ENCODE measurements around the gene TMEM184A.

The TMEM184A gene

DNA sequence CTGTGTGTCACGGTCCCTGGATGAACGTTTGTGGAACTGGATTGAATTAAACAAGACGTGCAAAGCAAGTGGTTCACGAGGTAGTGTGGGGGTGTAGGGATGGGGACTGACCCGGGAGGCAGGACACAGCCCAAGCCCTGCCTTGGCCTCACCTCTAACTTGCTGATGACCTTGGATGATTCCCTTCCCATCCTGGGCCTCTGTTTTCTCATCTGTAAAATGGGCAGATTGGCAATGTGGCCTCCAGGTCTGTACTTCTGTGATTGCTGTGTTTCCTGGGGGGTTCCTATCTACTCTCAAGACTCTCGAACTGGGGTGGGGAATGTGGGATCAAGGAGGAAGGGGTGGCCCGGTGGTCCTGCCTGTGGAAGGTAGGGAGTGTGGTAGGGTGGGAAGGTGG lies 19.8 kb upstream of the TMEM184A start:
- H3K9ac ChIP-seq (ENCODE audit: low read depth, low read length) = no peak overlapping the region
- no peak overlapping the region for H3K4me3 ChIP-seq (ENCODE audit: low read depth, low read length)
- H3K27me3 ChIP-seq (ENCODE audit: control insufficient read depth, insufficient read depth, low read length) = no peaks in the 10 kb centered on the region
- peaks cover 4% of the 10 kb centered on the region for H3K4me1 ChIP-seq (ENCODE audit: control insufficient read depth, insufficient read depth, low read length)
- H3K9me3 ChIP-seq (ENCODE audit: control insufficient read depth, insufficient read depth, low read length) = no peaks in the 10 kb centered on the region
- no peaks in the 10 kb centered on the region for H3K36me3 ChIP-seq (ENCODE audit: control insufficient read depth, insufficient read depth, low read length)

DNA sequence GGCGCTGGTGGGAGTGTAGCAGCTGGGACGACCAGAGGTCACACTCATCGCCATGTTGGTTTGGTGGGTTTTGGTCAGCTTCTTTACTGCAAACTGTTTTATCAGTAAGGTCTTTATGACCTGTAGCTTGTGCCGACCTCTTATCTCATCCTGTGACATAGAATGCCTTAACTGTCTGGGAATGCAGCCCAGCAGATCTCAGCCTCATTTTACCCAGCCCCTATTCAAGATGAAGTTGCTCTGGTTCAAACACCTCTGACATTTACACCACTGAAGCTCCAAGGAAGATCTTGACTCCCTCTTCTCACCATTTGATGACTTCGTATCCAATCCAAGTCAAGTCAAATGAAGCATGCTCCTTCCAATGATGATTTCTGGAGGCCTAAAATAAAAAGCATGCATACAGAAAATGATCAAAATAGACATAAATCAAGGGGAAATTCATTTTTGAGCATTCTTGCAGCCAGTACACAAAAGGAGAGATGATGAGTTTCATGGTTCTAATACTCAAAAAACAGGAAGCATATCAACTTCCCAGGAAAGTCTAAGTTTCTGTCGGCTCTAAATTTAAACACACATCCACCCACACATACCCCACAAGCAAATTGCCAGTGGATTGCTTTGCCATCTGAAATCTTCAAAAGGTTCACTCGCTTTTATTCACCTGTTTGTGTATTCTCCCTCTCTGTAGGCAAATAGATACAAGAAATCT lies 16.3 kb upstream of the TMEM184A start:
- H3K4me1 ChIP-seq (ENCODE audit: control insufficient read depth, insufficient read depth, low read length) = peaks cover 8% of the 10 kb centered on the region

GRCh38 chr7:1569833-1570632 lies 14.0 kb upstream of the TMEM184A start, which contains the start of gene PSMG3:
Gene PSMG3 (minus strand): TSS chr7:1570032. CDS start chr7:1569339, 693 bp downstream.
- Histone ChIP-seq H3K4me3 (ENCODE audit: low read depth, low read length) (peak within 1 kb of the TSS; percentile 68), H3K9ac (ENCODE audit: low read depth, low read length) (peak within 1 kb of the TSS; percentile 70), H3K36me3 (ENCODE audit: control insufficient read depth, insufficient read depth, low read length) (peaks cover 10% of the 10 kb centered on the region), H3K4me1 (ENCODE audit: control insufficient read depth, insufficient read depth, low read length) (peaks cover 6% of the 10 kb centered on the region), H3K9me3 (ENCODE audit: control insufficient read depth, insufficient read depth, low read length) (no peaks in the 10 kb centered on the region), H3K27me3 (ENCODE audit: control insufficient read depth, insufficient read depth, low read length) (no peaks in the 10 kb centered on the region)

More for the DNA sequence above, 16.3 kb upstream of the TMEM184A start:
- Histone ChIP-seq H3K9ac (ENCODE audit: low read depth, low read length) (no peak overlapping the region), H3K27me3 (ENCODE audit: control insufficient read depth, insufficient read depth, low read length) (no peaks in the 10 kb centered on the region), H3K4me3 (ENCODE audit: low read depth, low read length) (no peak overlapping the region), H3K36me3 (ENCODE audit: control insufficient read depth, insufficient read depth, low read length) (peaks cover 6% of the 10 kb centered on the region), H3K9me3 (ENCODE audit: control insufficient read depth, insufficient read depth, low read length) (no peaks in the 10 kb centered on the region)

DNA sequence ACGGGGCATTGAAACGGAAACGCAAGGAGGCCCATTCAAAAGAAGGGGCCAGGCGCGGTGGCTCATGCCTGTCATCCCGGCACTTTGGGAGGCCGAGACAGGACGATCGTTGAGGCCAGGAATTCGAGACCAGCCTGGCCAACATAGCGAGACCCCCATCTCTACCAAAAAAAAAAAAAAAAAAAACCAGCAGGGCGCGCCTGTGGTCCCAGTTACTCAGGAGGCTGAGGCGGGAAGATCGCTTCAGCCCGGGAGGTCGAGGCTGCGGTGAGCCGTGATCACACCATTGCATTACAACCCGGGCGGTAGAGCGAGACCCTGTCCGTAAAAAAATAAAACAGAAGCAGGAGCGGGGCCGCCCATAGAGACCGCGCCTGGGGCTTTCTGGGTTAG lies 13.4 kb upstream of the TMEM184A start:
- H3K36me3 ChIP-seq (ENCODE audit: control insufficient read depth, insufficient read depth, low read length) = peaks cover 10% of the 10 kb centered on the region
- peak overlapping the region; percentile 45 for H3K4me3 ChIP-seq (ENCODE audit: low read depth, low read length)
- peak overlapping the region; percentile 47 for H3K9ac ChIP-seq (ENCODE audit: low read depth, low read length)
- no peaks in the 10 kb centered on the region for H3K27me3 ChIP-seq (ENCODE audit: control insufficient read depth, insufficient read depth, low read length)
- peaks cover 6% of the 10 kb centered on the region for H3K4me1 ChIP-seq (ENCODE audit: control insufficient read depth, insufficient read depth, low read length)
- H3K9me3 ChIP-seq (ENCODE audit: control insufficient read depth, insufficient read depth, low read length) = no peaks in the 10 kb centered on the region

DNA sequence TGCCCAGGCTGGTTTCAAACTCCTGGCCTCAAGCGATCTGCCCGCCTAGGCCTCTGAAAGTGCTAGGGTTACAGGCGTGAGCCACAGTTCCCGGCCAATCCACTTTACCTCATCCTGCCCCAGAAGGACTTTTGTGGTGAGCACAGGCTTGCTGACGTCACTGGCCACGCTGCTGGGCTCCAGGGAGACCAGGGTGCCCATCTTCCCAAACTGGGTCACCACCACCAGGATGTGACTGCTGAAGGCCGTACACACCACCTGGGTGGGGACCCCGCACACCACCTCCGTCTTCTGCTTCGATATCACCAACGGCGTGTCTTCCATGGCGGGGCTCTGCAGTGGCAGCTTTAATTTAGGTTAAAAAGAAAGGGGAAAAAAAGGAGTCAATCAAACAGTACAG lies 13.0 kb upstream of the TMEM184A start:
- H3K9ac ChIP-seq (ENCODE audit: low read depth, low read length) = peak overlapping the region; percentile 47
- peak overlapping the region; percentile 45 for H3K4me3 ChIP-seq (ENCODE audit: low read depth, low read length)
- H3K36me3 ChIP-seq (ENCODE audit: control insufficient read depth, insufficient read depth, low read length) = peaks cover 10% of the 10 kb centered on the region
- no peaks in the 10 kb centered on the region for H3K9me3 ChIP-seq (ENCODE audit: control insufficient read depth, insufficient read depth, low read length)
- peaks cover 6% of the 10 kb centered on the region for H3K4me1 ChIP-seq (ENCODE audit: control insufficient read depth, insufficient read depth, low read length)
- H3K27me3 ChIP-seq (ENCODE audit: control insufficient read depth, insufficient read depth, low read length) = no peaks in the 10 kb centered on the region

GRCh38 chr7:1567896-1568510 lies 12.0 kb upstream of the TMEM184A start:
- H3K36me3 ChIP-seq (ENCODE audit: control insufficient read depth, insufficient read depth, low read length) = peaks cover 10% of the 10 kb centered on the region
- peak overlapping the region; percentile 60 for H3K9ac ChIP-seq (ENCODE audit: low read depth, low read length)
- no peak overlapping the region for H3K4me3 ChIP-seq (ENCODE audit: low read depth, low read length)
- no peaks in the 10 kb centered on the region for H3K9me3 ChIP-seq (ENCODE audit: control insufficient read depth, insufficient read depth, low read length)
- H3K27me3 ChIP-seq (ENCODE audit: control insufficient read depth, insufficient read depth, low read length) = no peaks in the 10 kb centered on the region
- H3K4me1 ChIP-seq (ENCODE audit: control insufficient read depth, insufficient read depth, low read length) = peaks cover 6% of the 10 kb centered on the region

DNA sequence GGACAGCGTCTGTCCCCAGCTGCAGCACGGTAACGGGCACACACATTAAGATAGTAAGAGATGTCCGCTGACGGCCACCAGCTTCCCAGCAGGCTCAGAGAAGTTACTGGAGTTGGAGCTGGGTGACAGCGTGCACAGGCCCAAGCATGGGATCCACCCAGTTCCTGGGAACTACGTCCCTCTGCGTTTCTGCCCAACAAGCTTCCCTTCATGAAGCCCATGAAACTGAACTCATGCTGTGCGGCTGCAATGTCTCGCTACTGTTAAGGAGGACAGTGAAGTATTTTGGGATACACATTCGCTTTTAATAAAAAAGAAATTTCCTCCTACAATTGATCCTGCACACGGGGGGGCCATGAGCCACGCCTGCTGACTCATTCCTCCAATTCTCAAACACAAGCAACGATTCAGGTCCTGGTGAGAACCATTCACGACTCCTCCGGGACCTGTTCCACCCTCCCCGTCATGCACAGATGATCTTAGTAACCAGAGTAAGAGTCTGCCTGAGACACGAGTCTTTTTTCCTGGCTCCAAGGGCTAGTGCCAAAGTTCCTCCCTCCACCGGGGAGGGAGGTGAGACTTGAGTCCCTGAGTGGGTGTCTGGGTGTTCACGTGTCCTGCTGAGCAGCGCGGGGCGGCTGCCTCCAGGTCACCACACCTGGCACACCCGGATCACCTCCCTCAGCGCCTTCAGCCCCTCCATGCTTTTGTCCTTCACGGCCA lies 11.2 kb upstream of the TMEM184A start:
- Histone ChIP-seq H3K9ac (ENCODE audit: low read depth, low read length) (peak overlapping the region; percentile 60), H3K27me3 (ENCODE audit: control insufficient read depth, insufficient read depth, low read length) (no peaks in the 10 kb centered on the region), H3K4me3 (ENCODE audit: low read depth, low read length) (no peak overlapping the region), H3K9me3 (ENCODE audit: control insufficient read depth, insufficient read depth, low read length) (no peaks in the 10 kb centered on the region), H3K36me3 (ENCODE audit: control insufficient read depth, insufficient read depth, low read length) (peaks cover 10% of the 10 kb centered on the region), H3K4me1 (ENCODE audit: control insufficient read depth, insufficient read depth, low read length) (peaks cover 6% of the 10 kb centered on the region)

DNA sequence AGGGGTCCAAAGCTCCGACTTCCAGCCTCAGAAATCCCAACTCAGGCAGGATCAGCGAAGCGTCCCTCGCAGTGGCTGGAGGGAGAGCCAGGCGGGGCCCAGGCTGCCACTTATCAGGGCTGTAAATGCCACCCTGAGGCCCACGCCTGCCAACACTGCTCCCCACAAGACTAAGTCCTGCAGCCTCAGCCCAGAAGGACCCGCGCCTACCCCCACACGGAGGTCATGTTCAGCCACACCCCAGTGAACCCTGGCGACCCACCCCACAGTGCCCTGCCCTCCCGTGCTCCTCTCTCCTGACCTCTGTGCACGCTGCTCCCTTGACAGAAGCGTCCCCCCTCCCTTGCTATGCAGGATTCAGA lies 10.7 kb upstream of the TMEM184A start:
- Histone ChIP-seq H3K9me3 (ENCODE audit: control insufficient read depth, insufficient read depth, low read length) (no peaks in the 10 kb centered on the region), H3K4me1 (ENCODE audit: control insufficient read depth, insufficient read depth, low read length) (peaks cover 6% of the 10 kb centered on the region), H3K27me3 (ENCODE audit: control insufficient read depth, insufficient read depth, low read length) (no peaks in the 10 kb centered on the region), H3K9ac (ENCODE audit: low read depth, low read length) (no peak overlapping the region), H3K4me3 (ENCODE audit: low read depth, low read length) (no peak overlapping the region), H3K36me3 (ENCODE audit: control insufficient read depth, insufficient read depth, low read length) (peaks cover 10% of the 10 kb centered on the region)

- no peak overlapping the region for H3K4me3 ChIP-seq (ENCODE audit: low read depth, low read length)
- no peaks in the 10 kb centered on the region for H3K9me3 ChIP-seq (ENCODE audit: control insufficient read depth, insufficient read depth, low read length)
- H3K4me1 ChIP-seq (ENCODE audit: control insufficient read depth, insufficient read depth, low read length) = peaks cover 6% of the 10 kb centered on the region
- peaks cover 10% of the 10 kb centered on the region for H3K36me3 ChIP-seq (ENCODE audit: control insufficient read depth, insufficient read depth, low read length)
- no peaks in the 10 kb centered on the region for H3K27me3 ChIP-seq (ENCODE audit: control insufficient read depth, insufficient read depth, low read length)
- no peak overlapping the region for H3K9ac ChIP-seq (ENCODE audit: low read depth, low read length)
Observed at GRCh38 chr7:1564603-1565022, 8.6 kb upstream of the TMEM184A start.

- Histone ChIP-seq H3K4me1 (ENCODE audit: control insufficient read depth, insufficient read depth, low read length) (peaks cover 6% of the 10 kb centered on the region), H3K36me3 (ENCODE audit: control insufficient read depth, insufficient read depth, low read length) (peaks cover 10% of the 10 kb centered on the region), H3K9ac (ENCODE audit: low read depth, low read length) (no peak overlapping the region), H3K4me3 (ENCODE audit: low read depth, low read length) (no peak overlapping the region), H3K9me3 (ENCODE audit: control insufficient read depth, insufficient read depth, low read length) (no peaks in the 10 kb centered on the region), H3K27me3 (ENCODE audit: control insufficient read depth, insufficient read depth, low read length) (no peaks in the 10 kb centered on the region)
Observed at GRCh38 chr7:1563981-1564602, 8.1 kb upstream of the TMEM184A start.

- Histone ChIP-seq H3K27me3 (ENCODE audit: control insufficient read depth, insufficient read depth, low read length) (no peaks in the 10 kb centered on the region), H3K9ac (ENCODE audit: low read depth, low read length) (no peak overlapping the region), H3K4me1 (ENCODE audit: control insufficient read depth, insufficient read depth, low read length) (peaks cover 4% of the 10 kb centered on the region), H3K9me3 (ENCODE audit: control insufficient read depth, insufficient read depth, low read length) (no peaks in the 10 kb centered on the region), H3K4me3 (ENCODE audit: low read depth, low read length) (no peak overlapping the region), H3K36me3 (ENCODE audit: control insufficient read depth, insufficient read depth, low read length) (peaks cover 8% of the 10 kb centered on the region)
Observed at GRCh38 chr7:1562597-1563051, 6.6 kb upstream of the TMEM184A start.

Measured in iPS-15b (cell line).